GM18507 (cell line): Measurements from ENCODE around the gene GYPC.
"Not testable (repeated sequence)": the region's sequence is repeated elsewhere in the genome, so short reads cannot be mapped to it uniquely, and the experiment has no call there.

Experiments used
- DNase-seq: peaks from one replicate; pipeline ENCODE4 v3.0.0; 2011; ENCODE audit warnings: low read depth; ENCODE audit not compliant: insufficient read length; ENCODE audit errors: extremely low spot score
- FAIRE-seq: peaks from 2 replicates; lab custom pipeline; 2011; peaks lifted over from hg19 to GRCh38; lab: Jason Lieb, UNC

The GYPC gene

GRCh38 chr2:126687503-126687902, 31.5 kb downstream of the GYPC start:
- no peak for FAIRE-seq
- DNase-seq, result no peak

GRCh38 chr2:126688594-126688993, 32.6 kb downstream of the GYPC start:
- not testable (repeated sequence) for FAIRE-seq, DNase-seq

- FAIRE-seq, DNase-seq: not testable (repeated sequence)
Observed at GRCh38 chr2:126692241-126692640, 36.3 kb downstream of the GYPC start.

GRCh38 chr2:126692934-126693592, 37.1 kb downstream of the GYPC start:
- FAIRE-seq, result not testable (repeated sequence)

DNA sequence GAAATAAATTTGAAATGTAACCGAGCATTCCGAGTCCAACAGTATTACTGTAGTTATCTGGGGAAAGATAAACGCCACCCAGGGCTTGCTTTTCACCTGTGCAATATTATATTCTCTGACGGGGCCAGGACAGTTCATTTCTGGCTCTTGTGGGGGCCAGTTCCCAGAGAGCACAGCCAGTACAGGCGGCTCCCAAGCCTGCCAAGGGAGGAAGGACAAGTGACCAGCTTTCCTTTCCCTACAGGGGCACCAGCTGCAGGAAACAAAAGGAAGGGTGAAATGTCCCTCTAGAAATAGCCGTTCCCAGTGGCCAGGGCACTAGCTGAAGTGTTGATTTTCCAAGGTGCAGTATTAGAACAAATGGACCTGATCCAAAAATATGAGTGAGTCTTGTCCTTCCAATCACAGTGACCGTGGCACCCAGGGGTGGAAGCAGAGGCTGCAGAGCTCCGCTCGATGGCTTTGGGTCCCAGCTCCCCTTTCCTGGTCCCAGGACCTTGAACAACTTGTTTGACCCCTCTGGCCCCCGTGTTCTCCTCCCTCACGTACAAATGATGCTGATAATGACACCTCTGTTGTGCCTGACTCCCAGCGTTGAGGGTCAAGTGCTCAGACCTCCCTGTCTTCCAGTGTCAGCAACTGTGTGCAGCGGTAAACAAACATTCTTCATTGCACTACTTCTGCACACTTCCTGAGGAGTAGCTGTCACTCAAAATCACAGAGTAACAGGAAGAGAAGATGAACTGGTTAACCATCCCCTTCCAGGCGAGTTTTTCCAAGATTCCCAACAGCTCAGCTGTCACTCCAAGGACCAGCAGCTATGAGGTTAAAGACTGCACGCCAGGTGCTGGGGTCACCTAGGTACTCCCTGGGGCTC, 40.9 kb downstream of the GYPC start:
- DNase-seq (no peak), FAIRE-seq (no peak)

More at GRCh38 chr2:126692934-126693592, 37.1 kb downstream of the GYPC start:
- not testable (repeated sequence) for DNase-seq

DNA sequence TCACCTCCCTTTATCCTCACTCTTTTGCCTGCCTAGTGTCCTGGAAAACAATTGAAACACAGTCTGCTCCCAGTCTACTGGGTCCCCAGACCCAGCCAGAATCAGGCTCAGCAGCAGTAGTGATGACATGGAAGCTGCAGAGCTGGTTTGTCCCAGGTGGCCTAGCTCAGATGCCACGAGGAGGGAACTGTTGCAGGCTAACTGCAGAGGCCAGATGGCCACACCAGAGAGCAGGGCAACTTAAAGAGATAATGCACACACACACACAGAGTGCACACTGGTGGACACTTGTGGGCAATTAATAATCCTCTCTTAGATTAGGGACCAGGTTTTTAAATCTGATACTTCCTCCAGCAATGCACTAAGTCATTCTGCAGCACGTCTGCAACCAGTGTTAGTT, 42.4 kb downstream of the GYPC start:
- DNase-seq (no peak), FAIRE-seq (no peak)

DNA sequence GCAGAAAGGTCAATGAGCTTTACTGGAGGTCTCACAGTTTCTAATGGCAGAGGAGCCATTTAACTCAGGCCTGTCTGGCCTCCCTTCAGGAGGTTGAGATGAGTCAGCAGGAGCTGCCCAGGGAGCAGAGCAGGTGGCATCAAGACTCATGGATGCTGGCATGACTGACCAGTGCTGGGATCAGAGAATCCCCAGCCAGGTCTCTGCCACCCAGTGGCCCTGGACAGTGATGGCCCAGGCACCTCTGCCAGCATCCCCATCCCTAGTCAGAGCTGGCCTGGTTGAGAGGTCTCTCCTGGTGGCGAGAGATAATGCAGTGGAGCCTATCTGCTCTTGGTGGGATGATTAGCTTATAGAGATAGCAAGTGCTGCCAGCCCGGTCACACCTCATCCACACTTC, 43.1 kb downstream of the GYPC start:
- FAIRE-seq (no peak), DNase-seq (no peak)

- DNase-seq (no peak), FAIRE-seq (no peak)
Observed at GRCh38 chr2:126699716-126700581, 44.0 kb downstream of the GYPC start.

DNA sequence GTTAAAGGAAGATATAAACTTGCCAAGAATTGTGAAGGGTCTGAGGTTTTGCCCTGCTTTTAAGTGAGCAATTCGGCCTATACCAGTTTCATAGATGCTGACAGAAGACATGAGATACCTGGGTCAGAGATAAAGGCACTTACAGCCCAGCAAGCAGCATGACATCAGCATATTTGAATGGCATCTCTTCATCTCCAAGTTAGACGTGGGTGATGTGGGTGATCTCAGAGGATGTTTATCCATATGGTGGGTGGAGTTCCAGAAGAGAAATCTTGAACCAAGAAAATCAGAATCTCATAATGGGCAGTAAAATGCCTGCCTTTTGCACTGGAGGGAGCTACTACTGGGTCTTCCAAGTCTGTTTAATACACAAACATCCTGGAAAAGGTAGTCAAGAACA, 44.7 kb downstream of the GYPC start:
- DNase-seq, result no peak
- FAIRE-seq, result no peak

DNA sequence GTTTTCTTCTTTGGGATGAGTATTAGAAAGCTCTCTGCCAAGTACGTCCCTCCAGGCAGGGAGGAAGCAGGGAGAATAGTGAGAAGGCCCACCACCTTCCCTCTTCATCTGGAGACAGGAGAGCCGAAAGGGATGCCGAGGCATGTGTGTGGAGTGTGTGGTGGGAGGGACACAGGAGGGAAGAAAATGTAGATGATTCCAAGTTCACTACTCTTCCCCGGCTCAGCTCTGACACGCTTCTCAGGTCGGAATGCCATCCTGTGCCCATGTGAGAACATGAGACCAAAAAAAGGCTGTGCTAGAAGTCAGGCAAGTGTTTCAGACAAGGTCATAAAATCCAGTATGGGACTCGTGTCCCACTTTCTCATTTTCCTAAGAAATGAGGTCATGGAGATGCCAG, 47.4 kb downstream of the GYPC start:
- FAIRE-seq (no peak), DNase-seq (no peak)

- DNase-seq (no peak), FAIRE-seq (no peak)
Observed at GRCh38 chr2:126704434-126705160, 48.6 kb downstream of the GYPC start.

DNA sequence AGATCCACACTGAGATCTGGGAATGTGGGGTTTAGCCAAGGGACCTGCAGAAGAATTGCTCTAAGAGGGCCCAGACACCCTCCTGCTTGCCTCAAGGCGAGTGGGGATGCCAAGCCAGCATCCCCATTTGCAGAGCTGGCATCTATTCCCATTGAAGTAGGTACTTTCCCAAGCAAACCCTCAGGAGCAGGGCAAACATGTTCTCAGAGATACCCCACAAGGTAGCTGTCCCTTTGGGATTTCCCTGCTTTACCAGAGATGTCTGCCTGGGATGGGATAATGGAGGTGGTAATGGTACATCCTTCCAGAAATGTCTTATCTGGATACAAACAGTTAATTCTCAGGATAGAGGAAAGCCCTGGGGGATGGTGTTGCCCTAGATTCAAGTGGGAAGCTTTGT, 51.2 kb downstream of the GYPC start:
- DNase-seq, result no peak
- no peak for FAIRE-seq

- no peak for FAIRE-seq
- no peak for DNase-seq
Observed at GRCh38 chr2:126707941-126708340, 52.0 kb downstream of the GYPC start.

GRCh38 chr2:126714191-126714965, 58.4 kb downstream of the GYPC start:
- DNase-seq (no peak), FAIRE-seq (no peak)

DNA sequence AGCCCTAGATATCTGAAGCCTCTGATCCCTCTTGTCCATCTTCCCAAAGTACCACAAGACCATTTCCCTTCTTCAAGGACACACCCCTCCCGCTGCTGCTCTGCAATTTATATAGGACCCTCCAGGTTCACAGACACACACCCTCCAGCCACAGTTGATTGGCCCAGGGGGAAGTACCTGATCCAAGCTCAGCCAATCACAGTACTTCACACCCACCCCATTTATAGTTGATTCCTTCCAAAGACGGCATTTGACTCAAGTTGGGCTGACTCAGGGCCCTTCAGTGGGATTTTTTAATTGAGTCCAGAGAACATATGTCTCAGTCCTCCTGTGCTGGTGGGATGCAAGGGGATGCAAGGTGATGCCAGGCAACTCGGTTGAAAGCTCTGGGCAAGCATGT, 59.2 kb downstream of the GYPC start:
- FAIRE-seq (no peak), DNase-seq (no peak)

DNA sequence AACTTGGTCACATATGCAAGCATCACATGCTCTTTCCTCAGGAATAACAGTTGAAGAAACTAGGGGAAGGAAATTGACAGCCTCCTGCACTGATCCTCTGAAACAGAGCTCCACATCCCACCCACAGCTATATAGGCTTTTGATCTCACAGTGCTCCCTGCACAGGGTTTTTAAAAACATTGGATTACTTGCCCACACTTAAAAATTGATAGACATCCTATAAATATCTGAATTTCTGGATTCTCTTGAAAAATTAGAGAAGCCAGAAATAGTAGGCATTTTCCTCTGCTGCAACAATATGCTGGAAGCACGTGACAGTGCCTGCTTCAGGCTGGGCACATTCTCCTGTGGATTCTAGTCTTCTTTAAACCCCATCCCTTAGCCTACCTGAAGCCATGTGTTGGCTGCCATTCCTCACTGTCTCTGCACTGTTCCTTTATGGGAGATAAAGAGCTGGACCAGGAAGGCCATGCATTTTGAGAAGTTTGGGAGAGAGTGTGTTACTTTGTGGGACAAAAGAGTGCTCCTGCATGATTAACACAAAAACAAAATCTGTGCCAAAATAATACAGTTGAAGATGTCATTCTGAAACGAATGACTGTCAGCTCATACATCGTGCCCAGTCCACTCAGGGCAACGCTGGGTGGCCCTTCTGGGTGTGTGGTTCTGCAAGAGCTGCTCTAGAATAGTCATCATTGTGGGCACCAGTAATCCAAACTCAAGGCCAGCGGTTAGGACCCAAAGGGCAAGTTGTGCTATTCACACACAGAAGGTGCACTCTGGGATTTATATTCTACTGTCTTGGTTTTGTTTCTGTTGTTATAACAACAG, 59.8 kb downstream of the GYPC start:
- FAIRE-seq (no peak), DNase-seq (no peak)

GRCh38 chr2:126717277-126717676, 61.3 kb downstream of the GYPC start:
- not testable (repeated sequence) for FAIRE-seq, DNase-seq

- no peak for FAIRE-seq
- DNase-seq, result no peak
Observed at GRCh38 chr2:126717928-126718327, 62.0 kb downstream of the GYPC start.
